MM.1S (cell line): Measurements from ENCODE around the gene OR51E2.

Experiments
- DNase-seq: peaks from one replicate; pipeline ENCODE4 v3.0.0-alpha.2; 2015
- H2AFZ ChIP-seq: fragments of 300-600 bp; sonication (generic); 2 replicates; pipeline ENCODE4 v1.6.0; 2016; ENCODE audit warnings: antibody characterized with exemption, low read length
- H3F3A ChIP-seq: fragments of 300-600 bp; sonication (generic); 2 replicates; pipeline ENCODE4 v1.6.1; 2016; ENCODE audit warnings: mild to moderate bottlenecking, antibody characterized with exemption, low read length, moderate library complexity, mixed read lengths; ENCODE audit not compliant: insufficient read depth
- H3K27ac ChIP-seq: fragments of 300-600 bp; sonication (generic); 2 replicates; pipeline ENCODE4 v1.5.1; 2016; ENCODE audit warnings: mild to moderate bottlenecking, low read length
- H3K27me3 ChIP-seq: fragments of 300-600 bp; sonication (generic); replicated peaks from 2 replicates; pipeline ENCODE4 v1.6.0; 2016; ENCODE audit warnings: low read length; ENCODE audit not compliant: insufficient read depth
- H3K36me3 ChIP-seq: fragments of 300-600 bp; sonication (generic); replicated peaks from 2 replicates; pipeline ENCODE4 v1.6.1; 2016; ENCODE audit warnings: mild to moderate bottlenecking, low read length, mixed read lengths; ENCODE audit not compliant: insufficient read depth
- H3K4me1 ChIP-seq: fragments of 300-600 bp; sonication (generic); 2 replicates; pipeline ENCODE4 v1.6.1; 2016; ENCODE audit warnings: low read length, mixed read lengths
- H3K4me2 ChIP-seq: fragments of 300-600 bp; sonication (generic); 2 replicates; pipeline ENCODE4 v1.6.0; 2016; ENCODE audit warnings: low read depth, low read length
- H3K4me3 ChIP-seq: fragments of 300-600 bp; sonication (generic); 2 replicates; pipeline ENCODE4 v1.5.1; 2016; ENCODE audit warnings: low read length, mixed read lengths
- H3K79me2 ChIP-seq: fragments of 300-600 bp; sonication (generic); 2 replicates; pipeline ENCODE4 v1.6.1; 2016; ENCODE audit warnings: mixed run types, low read length, mixed read lengths
- H3K9ac ChIP-seq: fragments of 300-600 bp; sonication (generic); 2 replicates; pipeline ENCODE4 v1.6.1; 2016; ENCODE audit warnings: low read length, mixed read lengths
- H3K9me2 ChIP-seq: fragments of 300-600 bp; sonication (generic); replicated peaks from 2 replicates; pipeline ENCODE4 v1.6.1; 2016; ENCODE audit warnings: mild to moderate bottlenecking, low read length, mixed read lengths; ENCODE audit not compliant: insufficient read depth
- H3K9me3 ChIP-seq: fragments of 300-600 bp; sonication (generic); replicated peaks from 2 replicates; pipeline ENCODE4 v1.6.1; 2016; ENCODE audit warnings: mild to moderate bottlenecking, low read length, mixed read lengths; ENCODE audit not compliant: insufficient read depth
- H4K20me1 ChIP-seq: fragments of 300-600 bp; sonication (generic); 2 replicates; pipeline ENCODE4 v1.6.1; 2016; ENCODE audit warnings: mild to moderate bottlenecking, low read length, moderate library complexity, mixed read lengths; ENCODE audit not compliant: insufficient read depth
- EZH2 ChIP-seq: fragments of 300-600 bp; sonication (generic); optimal IDR thresholded peaks from 2 replicates; pipeline ENCODE3; 2017; ENCODE audit warnings: low read depth, mild to moderate bottlenecking, antibody characterized with exemption, low read length, mixed read lengths
- EZH2phosphoT487 ChIP-seq: fragments of 300-600 bp; sonication (generic); IDR thresholded peaks from 2 replicates; pipeline ENCODE4 v1.6.1; 2018; ENCODE audit warnings: antibody characterized with exemption, low read length
- TF ChIP-seq, protein P1 (sequence below): fragments of 300-600 bp; sonication (generic); IDR thresholded peaks from 2 replicates; pipeline ENCODE4 v1.5.1; 2016; ENCODE audit warnings: antibody characterized with exemption, low read length, mixed read lengths

The OR51E2 gene

DNA sequence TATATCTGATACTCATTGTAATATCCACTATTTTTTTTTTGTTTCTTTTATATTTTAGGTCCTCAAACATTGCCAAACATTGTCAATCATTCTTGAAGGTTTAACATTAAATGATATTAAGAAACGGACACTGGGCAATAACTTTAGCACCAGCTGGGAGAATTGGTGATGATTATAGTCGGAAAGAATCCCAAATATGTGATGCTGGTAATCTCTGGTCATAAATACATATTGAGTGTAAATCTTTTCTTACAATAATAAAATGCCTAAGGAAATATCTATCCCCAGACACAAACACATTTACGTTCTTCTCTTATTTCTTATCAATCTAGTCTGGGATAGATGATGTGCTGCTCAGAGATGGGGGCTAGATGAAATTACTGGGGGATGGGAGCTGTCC lies 25.2 kb downstream of the OR51E2 start:
- Histone ChIP-seq H3K27ac (no peak overlapping the region), H4K20me1 (no peaks in the 10 kb centered on the region), H3F3A (no peaks in the 10 kb centered on the region), H3K27me3 (no peaks in the 10 kb centered on the region), H3K9me3 (no peaks in the 10 kb centered on the region), H3K4me1 (no peaks in the 10 kb centered on the region), H3K9me2 (no peaks in the 10 kb centered on the region), H2AFZ (no peak overlapping the region), H3K79me2 (no peaks in the 10 kb centered on the region), H3K9ac (no peak overlapping the region), H3K4me2 (no peak overlapping the region), H3K4me3 (no peak overlapping the region), H3K36me3 (no peaks in the 10 kb centered on the region)
- TF ChIP-seq, protein P1, sequence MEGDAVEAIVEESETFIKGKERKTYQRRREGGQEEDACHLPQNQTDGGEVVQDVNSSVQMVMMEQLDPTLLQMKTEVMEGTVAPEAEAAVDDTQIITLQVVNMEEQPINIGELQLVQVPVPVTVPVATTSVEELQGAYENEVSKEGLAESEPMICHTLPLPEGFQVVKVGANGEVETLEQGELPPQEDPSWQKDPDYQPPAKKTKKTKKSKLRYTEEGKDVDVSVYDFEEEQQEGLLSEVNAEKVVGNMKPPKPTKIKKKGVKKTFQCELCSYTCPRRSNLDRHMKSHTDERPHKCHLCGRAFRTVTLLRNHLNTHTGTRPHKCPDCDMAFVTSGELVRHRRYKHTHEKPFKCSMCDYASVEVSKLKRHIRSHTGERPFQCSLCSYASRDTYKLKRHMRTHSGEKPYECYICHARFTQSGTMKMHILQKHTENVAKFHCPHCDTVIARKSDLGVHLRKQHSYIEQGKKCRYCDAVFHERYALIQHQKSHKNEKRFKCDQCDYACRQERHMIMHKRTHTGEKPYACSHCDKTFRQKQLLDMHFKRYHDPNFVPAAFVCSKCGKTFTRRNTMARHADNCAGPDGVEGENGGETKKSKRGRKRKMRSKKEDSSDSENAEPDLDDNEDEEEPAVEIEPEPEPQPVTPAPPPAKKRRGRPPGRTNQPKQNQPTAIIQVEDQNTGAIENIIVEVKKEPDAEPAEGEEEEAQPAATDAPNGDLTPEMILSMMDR = no peak
- TF ChIP-seq EZH2 (no peak), EZH2phosphoT487 (no peak)
- DNase-seq = no peak

DNA sequence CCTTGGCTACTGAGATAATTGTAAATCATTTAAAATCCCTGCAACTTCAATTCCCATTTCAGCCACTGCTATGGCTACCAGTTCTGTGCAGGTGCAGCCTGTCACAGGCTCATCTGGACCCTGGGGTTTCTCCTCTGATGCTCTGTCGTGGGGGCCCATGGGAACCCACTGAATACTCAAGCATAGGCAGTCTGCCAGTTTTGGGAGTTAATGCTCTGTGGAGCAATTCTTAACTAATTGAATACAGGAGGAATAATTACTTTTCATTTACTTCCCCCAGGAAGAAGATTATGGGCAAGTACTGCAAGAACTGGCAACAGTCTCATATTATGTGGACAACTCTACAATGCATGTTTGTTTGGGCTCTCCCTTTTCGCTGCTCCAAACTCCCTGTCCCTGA lies 25.9 kb downstream of the OR51E2 start:
- H3K27me3 ChIP-seq = no peaks in the 10 kb centered on the region
- H3K4me3 ChIP-seq = no peak overlapping the region
- no peak overlapping the region for H3K27ac ChIP-seq
- TF ChIP-seq EZH2phosphoT487 (no peak), EZH2 (no peak)
- TF ChIP-seq, protein P1 = no peak
- no peaks in the 10 kb centered on the region for H4K20me1 ChIP-seq
- H3K4me2 ChIP-seq = no peak overlapping the region
- H3K36me3 ChIP-seq = no peaks in the 10 kb centered on the region
- H2AFZ ChIP-seq = no peak overlapping the region
- no peaks in the 10 kb centered on the region for H3K9me2 ChIP-seq
- H3K4me1 ChIP-seq = no peaks in the 10 kb centered on the region
- no peak for DNase-seq
- H3K9ac ChIP-seq = no peak overlapping the region
- no peaks in the 10 kb centered on the region for H3F3A ChIP-seq
- H3K79me2 ChIP-seq = no peaks in the 10 kb centered on the region
- no peaks in the 10 kb centered on the region for H3K9me3 ChIP-seq

DNA sequence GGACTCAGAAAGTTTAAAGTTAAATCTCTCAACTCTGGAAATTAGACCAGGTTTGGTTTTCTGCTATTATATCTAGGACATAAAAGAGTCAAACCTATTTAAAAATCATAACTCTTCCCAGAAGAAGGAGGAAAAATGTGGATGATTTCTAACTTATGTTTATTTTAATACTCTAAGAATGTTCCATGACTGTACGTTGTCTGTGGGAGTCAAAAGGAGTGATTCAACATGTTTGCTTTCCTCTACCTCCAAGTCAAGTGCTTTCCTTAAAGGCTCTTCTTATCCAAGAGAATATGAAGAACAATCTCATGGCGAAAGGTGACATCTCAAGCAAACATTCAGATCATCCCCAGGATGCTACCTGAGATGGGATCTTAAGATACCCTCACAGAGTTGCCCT lies 32.2 kb downstream of the OR51E2 start:
- no peaks in the 10 kb centered on the region for H3K27me3 ChIP-seq
- H3K9me3 ChIP-seq = no peaks in the 10 kb centered on the region
- no peaks in the 10 kb centered on the region for H3F3A ChIP-seq
- H3K36me3 ChIP-seq = no peaks in the 10 kb centered on the region
- no peak for DNase-seq
- TF ChIP-seq EZH2phosphoT487 = no peak
- TF ChIP-seq EZH2 = no peak
- TF ChIP-seq, protein P1 = no peak
- H3K9me2 ChIP-seq = no peaks in the 10 kb centered on the region
- H3K4me2 ChIP-seq = no peak overlapping the region
- no peak overlapping the region for H3K4me3 ChIP-seq
- H4K20me1 ChIP-seq = no peaks in the 10 kb centered on the region
- H3K27ac ChIP-seq = no peak overlapping the region
- H3K79me2 ChIP-seq = no peaks in the 10 kb centered on the region
- no peaks in the 10 kb centered on the region for H3K4me1 ChIP-seq
- no peak overlapping the region for H2AFZ ChIP-seq
- no peak overlapping the region for H3K9ac ChIP-seq
